Posterior vena cava (tissue), 2 donors: ENCODE measurements around the gene SLIT1. TPM values are rescaled to one million over a fixed set of nuclear protein-coding genes. Genes with fewer than 3 reads are reported as not detected.

Source experiments
- DNase-seq: peaks from one replicate; pipeline ENCODE4 v3.0.0-alpha.2; 2020; ENCODE audit warnings: low spot score
- intact Hi-C, 2 donors: fragments of 100-400 bp; cut with DNase I; formaldehyde crosslinking; loops; one replicate each; pipeline versions ENCODE4 v1.14.1 to v1.14.2; 2022 to 2023
- total RNA-seq, 2 donors: library from RNA; stranded (reverse); fragmentation: NEBNext Ultra II Directional; extraction: Animal tissue kit (Norgen Biotek cat#: 25700); gene quantifications; one replicate each; pipeline ENCODE4 v1.2.1, GENCODE V29; 2021
- donor health status: DM: yes; HTN: yes; CAD: no.
- donor health status: DM: yes; HTN: yes; CAD: no.

SLIT1 gene
- total RNA-seq, 2 donors from 2014 or later = 0.23 to 0.33 TPM

GRCh38 chr10:97151307-97151914 lies 34.3 kb downstream of the SLIT1 start:
- intact Hi-C loops = no loop called here
- DNase-seq = no peak

- no peak for DNase-seq
- intact Hi-C loops = no loop called here
Observed at GRCh38 chr10:97150616-97151015, 35.1 kb downstream of the SLIT1 start.

- DNase-seq = no peak
- intact Hi-C loops = no loop called here
Observed at GRCh38 chr10:97150013-97150595, 35.7 kb downstream of the SLIT1 start.

- intact Hi-C loops = no loop called here
- peak; percentile 67 for DNase-seq
Observed at GRCh38 chr10:97149079-97149531, 36.7 kb downstream of the SLIT1 start.

GRCh38 chr10:97144297-97144696 lies 41.5 kb downstream of the SLIT1 start:
- DNase-seq = peak; percentile 41
- intact Hi-C loops = no loop called here

- no peak for DNase-seq
- intact Hi-C loops = no loop called here
Observed at GRCh38 chr10:97142834-97143233, 42.9 kb downstream of the SLIT1 start.

- intact Hi-C loops = no loop called here
- no peak for DNase-seq
Observed at GRCh38 chr10:97140902-97141745, 44.6 kb downstream of the SLIT1 start.

GRCh38 chr10:97140049-97140846 lies 45.5 kb downstream of the SLIT1 start:
- intact Hi-C loops = no loop called here
- DNase-seq = peak; percentile 56

- intact Hi-C loops = no loop called here
- no peak for DNase-seq
Observed at GRCh38 chr10:97139651-97140048, 46.1 kb downstream of the SLIT1 start.

- no peak for DNase-seq
- intact Hi-C loops = no loop called here
Observed at GRCh38 chr10:97138846-97139245, 46.9 kb downstream of the SLIT1 start.

- intact Hi-C loops = no loop called here
- DNase-seq = peak; percentile 66
Observed at GRCh38 chr10:97138174-97138573, 47.6 kb downstream of the SLIT1 start.

GRCh38 chr10:97136756-97137155 lies 49.0 kb downstream of the SLIT1 start:
- intact Hi-C loops = no loop called here
- DNase-seq = peak; percentile 34

- DNase-seq = peak; percentile 63
- intact Hi-C loops = no loop called here
Observed at GRCh38 chr10:97135464-97135863, 50.3 kb downstream of the SLIT1 start.

- intact Hi-C loops = no loop called here
- no peak for DNase-seq
Observed at GRCh38 chr10:97134983-97135382, 50.8 kb downstream of the SLIT1 start.

- DNase-seq = no peak
- intact Hi-C loops = no loop called here
Observed at GRCh38 chr10:97134110-97134509, 51.6 kb downstream of the SLIT1 start.

GRCh38 chr10:97132273-97132672 lies 53.5 kb downstream of the SLIT1 start:
- intact Hi-C loops = no loop called here
- peak; percentile 48 for DNase-seq

- DNase-seq = peak; percentile 31
- intact Hi-C loops = no loop called here
Observed at GRCh38 chr10:97131666-97132065, 54.1 kb downstream of the SLIT1 start.

- intact Hi-C loops = no loop called here
- DNase-seq = peak; percentile 57
Observed at GRCh38 chr10:97131181-97131628, 54.6 kb downstream of the SLIT1 start.

GRCh38 chr10:97129666-97130065 lies 56.1 kb downstream of the SLIT1 start:
- DNase-seq = peak; percentile 69
- intact Hi-C loops = no loop called here
